HUES48 (cell line): Measurements from ENCODE around the gene GRIP2.

Experiments
- H3K27ac ChIP-seq: one replicate; pipeline ENCODE4 v1.7.0; 2013; ENCODE audit warnings: low read depth, low read length, inconsistent platforms
- H3K27me3 ChIP-seq: 2 replicates; pipeline ENCODE4 v1.6.1; 2013; ENCODE audit warnings: mild to moderate bottlenecking, low read length; ENCODE audit not compliant: control insufficient read depth, insufficient read depth
- H3K36me3 ChIP-seq: 2 replicates; pipeline ENCODE4 v1.6.1; 2013; ENCODE audit warnings: low read length; ENCODE audit not compliant: control insufficient read depth, insufficient read depth
- H3K4me1 ChIP-seq: 2 replicates; pipeline ENCODE4 v1.6.1; 2013; ENCODE audit warnings: mild to moderate bottlenecking, low read length; ENCODE audit not compliant: control insufficient read depth, insufficient read depth
- H3K4me3 ChIP-seq: 2 replicates; pipeline ENCODE4 v1.5.1; 2013; ENCODE audit warnings: mild to moderate bottlenecking, low read depth, low read length
- H3K9ac ChIP-seq: 2 replicates; pipeline ENCODE4 v1.6.1; 2013; ENCODE audit warnings: mild to moderate bottlenecking, low read depth, low read length, moderate library complexity
- H3K9me3 ChIP-seq: 2 replicates; pipeline ENCODE4 v1.6.1; 2013; ENCODE audit warnings: low read length; ENCODE audit not compliant: control insufficient read depth, insufficient read depth

Gene GRIP2

DNA sequence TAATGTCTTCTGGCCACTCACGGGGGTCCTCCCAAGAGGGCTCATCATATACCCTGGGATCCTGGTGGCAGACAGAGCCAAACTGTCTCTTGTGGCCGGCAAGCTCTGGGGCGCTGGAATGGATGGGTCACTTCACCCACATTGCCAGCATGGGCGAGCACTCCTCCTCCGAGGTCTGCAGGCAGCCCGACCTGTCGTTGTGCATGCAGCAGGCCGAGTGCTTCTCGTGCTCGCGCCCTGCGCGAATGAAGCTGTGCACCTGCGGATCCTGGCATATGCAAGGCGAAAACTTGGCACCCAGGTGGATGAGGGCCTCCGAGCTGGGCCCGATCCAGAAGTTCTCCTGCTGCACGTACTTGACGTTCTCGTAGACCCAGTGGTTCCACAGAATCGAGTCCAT, 33.6 kb upstream of the GRIP2 start:
- Histone ChIP-seq H3K27ac (no peak overlapping the region), H3K9ac (no peak overlapping the region), H3K9me3 (no peaks in the 10 kb centered on the region), H3K27me3 (no peaks in the 10 kb centered on the region), H3K4me3 (no peak overlapping the region), H3K4me1 (peaks cover 4% of the 10 kb centered on the region; the same call in 1 of the 2 replicates), H3K36me3 (no peaks in the 10 kb centered on the region)

GRCh38 chr3:14570864-14571263, 30.7 kb upstream of the GRIP2 start:
- Histone ChIP-seq H3K9ac (no peak overlapping the region), H3K36me3 (no peaks in the 10 kb centered on the region), H3K4me3 (no peak overlapping the region), H3K27me3 (no peaks in the 10 kb centered on the region), H3K27ac (no peak overlapping the region), H3K4me1 (peaks cover 4% of the 10 kb centered on the region; the same call in 1 of the 2 replicates), H3K9me3 (no peaks in the 10 kb centered on the region)

DNA sequence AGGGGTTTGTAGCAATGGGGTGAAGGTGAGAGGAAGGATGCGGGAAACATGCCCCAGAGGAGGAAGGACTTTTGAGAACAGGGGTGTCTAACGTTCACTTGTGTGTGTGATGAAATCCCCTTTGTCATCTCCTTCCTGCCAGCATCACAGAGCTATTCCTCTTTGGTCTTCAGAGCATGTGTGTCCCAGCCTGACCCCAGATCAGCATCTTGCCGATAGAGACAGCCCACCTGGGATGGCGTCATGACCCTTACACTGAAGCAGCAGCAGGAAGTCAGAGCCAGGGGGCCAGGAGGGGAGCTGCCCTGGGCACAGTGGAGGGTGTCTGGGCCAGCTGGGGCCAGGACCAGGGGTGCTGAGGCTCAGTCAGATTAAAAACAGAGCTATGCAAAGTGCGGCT, 29.9 kb upstream of the GRIP2 start:
- Histone ChIP-seq H3K27me3 (no peaks in the 10 kb centered on the region), H3K9ac (no peak overlapping the region), H3K27ac (no peak overlapping the region), H3K4me1 (peaks cover 5% of the 10 kb centered on the region; the same call in 1 of the 2 replicates), H3K9me3 (no peaks in the 10 kb centered on the region), H3K36me3 (no peaks in the 10 kb centered on the region), H3K4me3 (no peak overlapping the region)

GRCh38 chr3:14569474-14570000, 29.4 kb upstream of the GRIP2 start:
- Histone ChIP-seq H3K9ac (no peak overlapping the region), H3K27me3 (no peaks in the 10 kb centered on the region), H3K4me3 (no peak overlapping the region), H3K36me3 (no peaks in the 10 kb centered on the region), H3K9me3 (no peaks in the 10 kb centered on the region), H3K4me1 (peaks cover 9% of the 10 kb centered on the region; the same call in 1 of the 2 replicates), H3K27ac (no peak overlapping the region)

DNA sequence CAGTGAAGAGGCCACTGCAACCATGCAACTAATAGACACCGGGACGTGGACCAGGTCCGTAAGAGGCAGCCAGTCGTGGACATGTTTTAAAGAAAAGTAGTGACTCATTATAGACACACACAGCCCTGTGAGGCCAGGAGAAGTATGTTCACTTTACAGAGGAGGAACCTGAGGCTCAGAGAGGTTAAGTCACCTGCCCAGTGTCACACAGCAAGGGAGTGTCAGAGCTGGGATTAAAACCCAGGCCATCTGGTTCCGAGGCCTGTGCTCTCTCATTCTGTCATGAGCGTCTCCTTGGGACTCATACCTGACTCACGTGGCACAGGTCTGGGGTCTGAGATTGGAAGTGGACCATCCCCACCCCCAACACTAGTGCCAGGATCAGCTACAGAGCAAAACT, 28.1 kb upstream of the GRIP2 start:
- H3K36me3 ChIP-seq: no peaks in the 10 kb centered on the region
- no peaks in the 10 kb centered on the region for H3K27me3 ChIP-seq
- no peak overlapping the region for H3K27ac ChIP-seq
- no peak overlapping the region for H3K4me3 ChIP-seq
- no peak overlapping the region for H3K9ac ChIP-seq
- H3K4me1 ChIP-seq: peaks cover 16% of the 10 kb centered on the region; the same call in 1 of the 2 replicates
- no peaks in the 10 kb centered on the region for H3K9me3 ChIP-seq

- Histone ChIP-seq H3K9ac (no peak overlapping the region), H3K36me3 (no peaks in the 10 kb centered on the region), H3K4me3 (no peak overlapping the region), H3K9me3 (no peaks in the 10 kb centered on the region), H3K4me1 (peaks cover 16% of the 10 kb centered on the region; the same call in 1 of the 2 replicates), H3K27ac (no peak overlapping the region), H3K27me3 (no peaks in the 10 kb centered on the region)
Measured at GRCh38 chr3:14566812-14567211, 26.7 kb upstream of the GRIP2 start.

GRCh38 chr3:14565868-14566588, 25.9 kb upstream of the GRIP2 start:
- H3K36me3 ChIP-seq: no peaks in the 10 kb centered on the region
- H3K9ac ChIP-seq: no peak overlapping the region
- no peaks in the 10 kb centered on the region for H3K27me3 ChIP-seq
- H3K27ac ChIP-seq: no peak overlapping the region
- H3K4me1 ChIP-seq: peaks cover 16% of the 10 kb centered on the region; the same call in 1 of the 2 replicates
- no peak overlapping the region for H3K4me3 ChIP-seq
- no peaks in the 10 kb centered on the region for H3K9me3 ChIP-seq

GRCh38 chr3:14564741-14565140, 24.6 kb upstream of the GRIP2 start:
- Histone ChIP-seq H3K36me3 (no peaks in the 10 kb centered on the region), H3K4me1 (peaks cover 16% of the 10 kb centered on the region; the same call in 1 of the 2 replicates), H3K4me3 (no peak overlapping the region), H3K27me3 (no peaks in the 10 kb centered on the region), H3K27ac (no peak overlapping the region), H3K9ac (no peak overlapping the region), H3K9me3 (no peaks in the 10 kb centered on the region)

GRCh38 chr3:14563946-14564539, 23.9 kb upstream of the GRIP2 start:
- H3K27me3 ChIP-seq: no peaks in the 10 kb centered on the region
- H3K36me3 ChIP-seq: no peaks in the 10 kb centered on the region
- H3K4me1 ChIP-seq: peaks cover 16% of the 10 kb centered on the region; the same call in 1 of the 2 replicates
- no peak overlapping the region for H3K4me3 ChIP-seq
- no peak overlapping the region for H3K27ac ChIP-seq
- no peak overlapping the region for H3K9ac ChIP-seq
- no peaks in the 10 kb centered on the region for H3K9me3 ChIP-seq

- H3K9ac ChIP-seq: no peak overlapping the region
- peaks cover 16% of the 10 kb centered on the region; the same call in 1 of the 2 replicates for H3K4me1 ChIP-seq
- H3K36me3 ChIP-seq: no peaks in the 10 kb centered on the region
- H3K27me3 ChIP-seq: no peaks in the 10 kb centered on the region
- no peaks in the 10 kb centered on the region for H3K9me3 ChIP-seq
- H3K27ac ChIP-seq: no peak overlapping the region
- H3K4me3 ChIP-seq: no peak overlapping the region
Measured at GRCh38 chr3:14562121-14562890, 22.2 kb upstream of the GRIP2 start.
